Retinal pigment epithelial cell (primary cell): ENCODE results near the gene SLC13A1.

Experiments
- DNase-seq: peaks from one replicate; pipeline ENCODE4 v3.0.0-alpha.2; 2010; ENCODE audit warnings: low read depth
- H3K4me3 ChIP-seq: 2 replicates; pipeline ENCODE4 v1.5.1; 2011; ENCODE audit warnings: mild to moderate bottlenecking, low read length, control low read depth, moderate library complexity
- TF ChIP-seq, protein P1 (sequence below): conservative IDR thresholded peaks from 2 replicates; pipeline ENCODE4 v1.5.1; 2011; ENCODE audit warnings: low read depth, low read length, control low read depth, inconsistent platforms

Gene SLC13A1

DNA sequence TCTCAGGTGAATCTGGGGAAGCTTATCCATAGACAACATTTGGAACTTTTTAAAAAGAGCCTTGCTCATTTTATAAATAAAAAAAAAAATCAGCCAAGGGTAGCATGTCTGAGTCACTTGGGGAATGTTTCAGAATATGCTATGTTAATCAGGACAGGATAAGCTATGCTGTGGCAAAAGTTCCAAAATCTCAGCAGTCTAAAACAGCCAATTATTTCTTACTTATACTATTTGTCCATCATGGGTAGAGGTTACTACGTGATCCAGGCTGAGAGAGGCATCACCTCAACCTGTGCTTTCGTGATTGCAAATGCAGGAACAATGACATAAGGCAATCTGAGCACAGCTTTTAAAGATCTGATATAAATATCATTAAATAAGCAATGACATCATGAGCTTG lies 6.5 kb downstream of the SLC13A1 start:
- no peak overlapping the region for H3K4me3 ChIP-seq
- TF ChIP-seq, protein P1, sequence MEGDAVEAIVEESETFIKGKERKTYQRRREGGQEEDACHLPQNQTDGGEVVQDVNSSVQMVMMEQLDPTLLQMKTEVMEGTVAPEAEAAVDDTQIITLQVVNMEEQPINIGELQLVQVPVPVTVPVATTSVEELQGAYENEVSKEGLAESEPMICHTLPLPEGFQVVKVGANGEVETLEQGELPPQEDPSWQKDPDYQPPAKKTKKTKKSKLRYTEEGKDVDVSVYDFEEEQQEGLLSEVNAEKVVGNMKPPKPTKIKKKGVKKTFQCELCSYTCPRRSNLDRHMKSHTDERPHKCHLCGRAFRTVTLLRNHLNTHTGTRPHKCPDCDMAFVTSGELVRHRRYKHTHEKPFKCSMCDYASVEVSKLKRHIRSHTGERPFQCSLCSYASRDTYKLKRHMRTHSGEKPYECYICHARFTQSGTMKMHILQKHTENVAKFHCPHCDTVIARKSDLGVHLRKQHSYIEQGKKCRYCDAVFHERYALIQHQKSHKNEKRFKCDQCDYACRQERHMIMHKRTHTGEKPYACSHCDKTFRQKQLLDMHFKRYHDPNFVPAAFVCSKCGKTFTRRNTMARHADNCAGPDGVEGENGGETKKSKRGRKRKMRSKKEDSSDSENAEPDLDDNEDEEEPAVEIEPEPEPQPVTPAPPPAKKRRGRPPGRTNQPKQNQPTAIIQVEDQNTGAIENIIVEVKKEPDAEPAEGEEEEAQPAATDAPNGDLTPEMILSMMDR: no peak
- no peak for DNase-seq

DNA sequence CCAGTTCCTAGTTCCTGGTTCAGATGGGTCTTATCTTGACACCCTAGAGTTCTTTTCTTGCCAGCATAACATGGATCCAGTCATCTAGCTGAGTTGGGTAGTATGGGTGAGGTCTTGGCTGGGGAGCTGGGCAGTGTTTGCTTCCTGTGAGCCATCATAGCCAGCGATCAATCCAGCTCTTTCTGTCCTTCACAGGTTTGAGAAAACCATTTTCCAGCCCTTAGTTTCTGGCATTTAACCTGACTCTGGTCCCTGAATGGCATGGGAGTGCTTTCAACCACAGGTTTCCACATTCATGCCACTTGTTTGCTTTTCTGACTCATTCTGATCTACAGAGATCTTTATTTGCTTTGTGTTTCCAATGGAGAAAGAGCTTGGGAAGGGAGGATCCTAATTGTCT lies 8.6 kb downstream of the SLC13A1 start:
- H3K4me3 ChIP-seq: no peak overlapping the region
- TF ChIP-seq, protein P1: no peak
- no peak for DNase-seq

DNA sequence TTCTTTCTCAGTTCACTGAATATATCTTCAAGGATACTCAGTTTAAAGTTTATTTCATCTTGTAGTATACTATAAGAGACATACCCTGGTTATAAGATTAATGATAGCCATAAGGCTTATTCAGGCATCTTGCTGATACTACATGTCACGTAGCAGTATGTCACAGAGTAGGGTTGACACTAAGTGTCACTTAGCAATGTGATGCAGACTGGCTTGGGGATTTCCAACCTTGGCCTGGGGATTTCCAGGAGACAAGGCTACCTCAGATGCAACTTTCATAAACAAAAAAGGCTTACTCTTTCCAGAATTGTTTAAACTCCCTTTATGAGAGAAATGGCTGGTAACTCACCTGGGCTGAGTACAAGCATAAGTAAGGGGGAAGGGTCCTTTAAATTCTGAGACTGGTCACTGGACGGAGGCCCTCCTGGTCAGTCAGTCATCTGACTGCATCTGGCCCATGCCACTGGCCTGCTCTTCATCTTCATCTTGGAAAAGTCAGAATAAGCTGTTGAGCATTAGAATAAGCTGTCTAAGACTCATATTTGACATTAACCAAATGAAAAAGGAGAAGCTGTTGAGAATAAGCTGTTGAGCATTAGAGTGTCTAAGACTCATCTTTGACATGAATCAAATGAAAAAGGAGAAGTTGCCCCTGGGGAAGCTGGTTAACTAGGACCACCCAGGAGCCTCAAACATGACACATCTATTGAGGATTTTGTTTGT lies 9.5 kb downstream of the SLC13A1 start:
- TF ChIP-seq, protein P1: no peak
- DNase-seq: no peak
- H3K4me3 ChIP-seq: no peak overlapping the region

DNA sequence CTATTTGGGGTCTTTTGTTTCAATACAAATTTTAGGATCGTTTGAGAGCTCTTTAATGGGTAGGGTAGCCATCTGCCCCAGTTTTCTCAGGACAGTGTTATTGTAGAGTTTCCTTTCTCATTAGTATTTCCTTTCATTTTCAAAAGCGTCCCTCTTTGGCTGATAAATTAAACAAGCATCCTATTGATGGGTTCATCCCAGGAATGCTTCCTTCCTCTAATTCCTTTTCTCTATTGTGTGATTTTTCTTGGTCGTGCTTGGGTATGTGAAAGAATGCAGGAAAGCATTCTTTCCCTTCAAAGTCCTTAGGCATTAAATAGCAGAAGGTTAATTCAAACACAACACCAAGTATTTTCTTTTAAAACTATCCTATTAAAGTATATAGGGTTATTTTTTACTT lies 14.0 kb downstream of the SLC13A1 start:
- DNase-seq: no peak
- H3K4me3 ChIP-seq: no peak overlapping the region
- TF ChIP-seq, protein P1: no peak

DNA sequence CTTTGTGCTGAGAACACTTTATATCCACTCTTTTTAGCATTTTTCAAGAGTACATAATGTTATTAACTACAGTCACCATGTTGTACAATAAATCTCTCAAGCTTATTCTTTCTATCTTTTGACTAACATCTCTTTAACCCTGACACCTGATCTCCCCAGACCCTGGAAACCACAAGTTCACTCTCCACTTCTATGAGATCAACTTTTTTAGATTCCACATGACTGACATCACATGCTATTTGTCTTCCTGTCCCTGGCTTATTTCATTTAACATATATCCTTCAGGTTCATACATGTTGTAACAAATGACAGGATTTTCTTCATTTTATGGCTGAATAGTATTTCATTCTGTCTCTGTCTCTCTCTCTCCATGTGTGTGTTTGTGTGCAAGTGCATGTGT lies 15.5 kb downstream of the SLC13A1 start:
- H3K4me3 ChIP-seq: no peak overlapping the region
- TF ChIP-seq, protein P1: no peak
- DNase-seq: no peak

DNA sequence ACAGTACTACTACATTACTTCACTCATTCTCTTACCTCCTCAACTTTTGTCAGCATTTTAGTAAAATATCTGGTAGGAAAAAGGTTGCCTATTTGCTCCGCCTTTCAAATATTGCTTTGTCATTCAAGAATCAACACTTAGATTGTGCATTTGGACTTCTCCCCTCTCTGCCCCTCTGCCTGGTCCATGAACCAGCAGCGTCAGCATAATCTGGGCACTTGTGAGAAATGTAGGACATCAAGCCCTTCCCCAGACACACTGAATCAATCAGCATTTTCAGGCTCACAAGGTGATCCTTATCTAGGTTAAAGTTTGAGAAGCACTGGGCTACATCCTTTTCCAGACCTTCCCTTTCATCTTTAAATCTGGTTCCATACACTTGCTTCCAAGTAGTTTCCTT lies 16.3 kb downstream of the SLC13A1 start:
- DNase-seq: no peak
- TF ChIP-seq, protein P1: no peak
- no peak overlapping the region for H3K4me3 ChIP-seq

- TF ChIP-seq, protein P1: no peak
- H3K4me3 ChIP-seq: no peak overlapping the region
- no peak for DNase-seq
These were observed 22.3 kb downstream of the SLC13A1 start for GRCh38 chr7:123177442-123177841.
